H1 (cell line): ENCODE results near the gene FRS2. TPM values are rescaled to one million over a fixed set of nuclear protein-coding genes. Genes with fewer than 3 reads are reported as not detected.
A peak's percentile ranks its signal among the peaks of the same experiment; 100 is the strongest.

Experiments
- CTCF ChIA-PET: fragments of 300-600 bp; sonication (Branson Sonifier 250); formaldehyde crosslinking; loops from one replicate; lab custom pipeline; 2021; ENCODE audit not compliant: partially characterized antibody; lab: Charles Lee
- POLR2A ChIA-PET: fragments of 300-600 bp; sonication (Branson Sonifier 250); formaldehyde crosslinking; loops from one replicate; lab custom pipeline; 2021; ENCODE audit warnings: inconsistent platforms; ENCODE audit not compliant: partially characterized antibody; lab: Charles Lee
- DNase-seq, 2 experiments: peaks; one replicate each; pipeline versions ENCODE4 v3.0.0 to v3.0.0-alpha.2; 2010 to 2022; ENCODE audit warnings: low spot score in 2 of 2, low read depth in 1 of 2, mixed read lengths in 1 of 2
- FAIRE-seq: peaks from 2 replicates; lab custom pipeline; 2011; peaks lifted over from hg19 to GRCh38; lab: Jason Lieb, UNC
- H2AFZ ChIP-seq: 2 replicates; pipeline ENCODE4 v1.8.1; 2012; ENCODE audit warnings: low read length, inconsistent platforms
- H2AK5ac ChIP-seq: 2 replicates; pipeline ENCODE4 v1.6.1; 2013; ENCODE audit warnings: low read depth, low read length
- H2BK120ac ChIP-seq: replicated peaks from 2 replicates; pipeline ENCODE3; 2013; ENCODE audit warnings: low read depth, low read length, inconsistent platforms
- H2BK12ac ChIP-seq: 2 replicates; pipeline ENCODE4 v1.6.1; 2013; ENCODE audit warnings: low read depth, low read length
- H2BK15ac ChIP-seq: 2 replicates; pipeline ENCODE4 v1.6.1; 2013; ENCODE audit warnings: low read length
- H2BK20ac ChIP-seq: 2 replicates; pipeline ENCODE4 v1.6.1; 2013; ENCODE audit warnings: low read length
- H2BK5ac ChIP-seq: 2 replicates; pipeline ENCODE4 v1.6.1; 2013; ENCODE audit warnings: low read depth, low read length
- H3K14ac ChIP-seq: 2 replicates; pipeline ENCODE4 v1.6.1; 2013; ENCODE audit warnings: inconsistent platforms; ENCODE audit not compliant: insufficient read length
- H3K18ac ChIP-seq: 2 replicates; pipeline ENCODE4 v1.6.1; 2013; ENCODE audit warnings: low read length; ENCODE audit errors: extremely low read depth
- H3K23ac ChIP-seq: 2 replicates; pipeline ENCODE4 v1.6.1; 2013; ENCODE audit warnings: inconsistent platforms; ENCODE audit not compliant: insufficient read length
- H3K23me2 ChIP-seq: 2 replicates; pipeline ENCODE4 v1.6.1; 2013; ENCODE audit warnings: low read depth, low read length
- H3K27ac ChIP-seq: 2 replicates; pipeline ENCODE4 v1.6.1; 2011; ENCODE audit warnings: low read depth, low read length, inconsistent platforms
- H3K27me3 ChIP-seq, 4 experiments: replicated peaks in 1 of 4; 1 replicate in 1 of 4; 2 replicates in 3 of 4; pipeline versions ENCODE4 v1.6.1 to v1.8.1; 2011 to 2013; ENCODE audit warnings: low read length in 3 of 4, mild to moderate bottlenecking in 3 of 4, inconsistent platforms in 2 of 4, mixed read lengths in 2 of 4, moderate library complexity in 1 of 4; ENCODE audit not compliant: control insufficient read depth in 3 of 4, insufficient read depth in 3 of 4; ENCODE audit errors: extremely low read depth in 1 of 4
- H3K36me3 ChIP-seq, 4 experiments: 2 replicates each; pipeline versions ENCODE4 v1.6.1 to v1.8.1; 2011 to 2013; ENCODE audit warnings: mild to moderate bottlenecking in 4 of 4, low read length in 3 of 4, moderate library complexity in 2 of 4, control low read depth in 1 of 4, inconsistent platforms in 1 of 4; ENCODE audit not compliant: insufficient read depth in 4 of 4, control insufficient read depth in 2 of 4
- H3K4ac ChIP-seq: replicated peaks from 2 replicates; pipeline ENCODE3; 2013; ENCODE audit warnings: low read length, low read depth, mixed read lengths, inconsistent platforms; ENCODE audit not compliant: insufficient read length
- H3K4me1 ChIP-seq, 4 experiments: replicated peaks in 1 of 4; 1 replicate in 1 of 4; 2 replicates in 3 of 4; pipeline versions ENCODE4 v1.6.1 to v1.8.1; 2011 to 2013; ENCODE audit warnings: low read length in 3 of 4, inconsistent platforms in 2 of 4, mixed read lengths in 1 of 4; ENCODE audit not compliant: insufficient read depth in 4 of 4, control insufficient read depth in 3 of 4
- H3K4me2 ChIP-seq, 2 experiments: 2 replicates each; pipeline versions ENCODE4 v1.6.1 to v1.8.1; 2011 to 2013; ENCODE audit warnings: low read depth in 2 of 2, low read length in 2 of 2, control low read depth in 1 of 2, inconsistent platforms in 1 of 2, mild to moderate bottlenecking in 1 of 2; ENCODE audit not compliant: insufficient read depth in 1 of 2
- H3K4me3 ChIP-seq, 4 experiments: fragments of 200-600, 300-600 bp in 1 of 4; sonication (generic), shearing (Covaris generic), sonication (Bioruptor Twin) in 1 of 4; 2 replicates each; pipeline versions ENCODE4 v1.5.1 to v1.8.1; 2011 to 2016; ENCODE audit warnings: low read length in 4 of 4, low read depth in 3 of 4, control low read depth in 2 of 4, inconsistent platforms in 2 of 4, mild to moderate bottlenecking in 2 of 4, mixed read lengths in 1 of 4, moderate library complexity in 1 of 4; ENCODE audit not compliant: insufficient read depth in 2 of 4; ENCODE audit errors: extremely low read depth in 1 of 4
- H3K56ac ChIP-seq: replicated peaks from 2 replicates; pipeline ENCODE3; 2013; ENCODE audit warnings: low read depth, mild to moderate bottlenecking, mixed read lengths, low read length, inconsistent platforms; ENCODE audit not compliant: insufficient read length
- H3K79me1 ChIP-seq: 2 replicates; pipeline ENCODE4 v1.6.1; 2013; ENCODE audit warnings: low read depth, low read length, control low read depth
- H3K79me2 ChIP-seq, 2 experiments: 2 replicates each; pipeline versions ENCODE4 v1.6.1 to v1.8.1; 2012 to 2013; ENCODE audit warnings: low read length in 2 of 2, mild to moderate bottlenecking in 2 of 2, inconsistent platforms in 1 of 2; ENCODE audit not compliant: insufficient read depth in 2 of 2, control insufficient read depth in 1 of 2
- H3K9ac ChIP-seq, 4 experiments: replicated peaks in 1 of 4; 1 replicate in 1 of 4; 2 replicates in 3 of 4; pipeline versions ENCODE4 v1.6.1 to v1.8.1; 2011 to 2013; ENCODE audit warnings: low read depth in 3 of 4, low read length in 3 of 4, control low read depth in 2 of 4, mild to moderate bottlenecking in 2 of 4, moderate library complexity in 2 of 4, inconsistent platforms in 1 of 4; ENCODE audit errors: extremely low read depth in 1 of 4
- H3K9me3 ChIP-seq, 2 experiments: 2 replicates each; pipeline versions ENCODE4 v1.6.1 to v1.8.1; 2012 to 2013; ENCODE audit warnings: mild to moderate bottlenecking in 2 of 2, moderate library complexity in 2 of 2, control low read depth in 1 of 2, inconsistent platforms in 1 of 2, low read depth in 1 of 2, low read length in 1 of 2, mixed read lengths in 1 of 2; ENCODE audit not compliant: insufficient read depth in 2 of 2
- H4K20me1 ChIP-seq, 2 experiments: replicated peaks in 1 of 2; 2 replicates each; pipeline versions ENCODE3 to v1.8.1; 2011 to 2013; ENCODE audit warnings: inconsistent platforms in 2 of 2, low read length in 2 of 2, mild to moderate bottlenecking in 1 of 2; ENCODE audit not compliant: insufficient read depth in 2 of 2, control insufficient read depth in 1 of 2
- H4K5ac ChIP-seq: 2 replicates; pipeline ENCODE4 v1.6.1; 2013; ENCODE audit warnings: low read length, low read depth, mixed read lengths, inconsistent platforms; ENCODE audit not compliant: insufficient read length
- H4K8ac ChIP-seq: 2 replicates; pipeline ENCODE4 v1.8.0; 2013; ENCODE audit warnings: mild to moderate bottlenecking, moderate library complexity, low read length, inconsistent platforms; ENCODE audit not compliant: insufficient read depth; ENCODE audit errors: extremely low read depth
- H4K91ac ChIP-seq: replicated peaks from 2 replicates; pipeline ENCODE3; 2013; ENCODE audit warnings: low read length, mixed read lengths, inconsistent platforms; ENCODE audit not compliant: insufficient read length
- WGBS, 2 experiments: shearing (Covaris generic) in 1 of 2; methylation state at CpG; one replicate each; pipeline versions ENCODE4 v1.1.6 to v1.1.7; 2013 to 2015; ENCODE audit warnings: low lambda C conversion rate in 2 of 2, mixed read lengths in 2 of 2, inconsistent platforms in 1 of 2, low coverage in 1 of 2, missing lambda C conversion rate in 1 of 2; ENCODE audit not compliant: insufficient replicate concordance in 2 of 2, insufficient coverage in 1 of 2, insufficient read length in 1 of 2; ENCODE audit errors: extremely low coverage in 1 of 2, missing lambda C conversion rate in 1 of 2; 5-methylcytosine and 5-hydroxymethylcytosine counted together
- polyA plus RNA-seq, 7 experiments: library from polyadenylated mRNA; depleted of rRNA in 3 of 7; stranded (reverse) in 5 of 7; unstranded in 2 of 7; fragments of >200 nt in 5 of 7; fragments of 200-250 nt in 2 of 7; gene quantifications; 1 replicate in 5 of 7; 2 replicates in 1 of 7; 4 replicates in 1 of 7; pipeline versions ENCODE4 v1.2.1 to v1.2.3, GENCODE V29; 2011 to 2013; ENCODE audit warnings: missing spikeins in 2 of 7, mixed read lengths in 2 of 7
- total RNA-seq: library from RNA; stranded (reverse); fragmentation: NEBNext Ultra II Directional; extraction: Animal tissue kit (Norgen Biotek cat#: 25700); gene quantifications from 2 replicates; pipeline ENCODE4 v1.2.1, GENCODE V29; 2021

The FRS2 gene
- total and polyA plus RNA-seq, 2 of the 8 experiments (the other 6 are each of a cell fraction or from before 2014, with no cell fraction given): 10.3 to 35.8 TPM

DNA sequence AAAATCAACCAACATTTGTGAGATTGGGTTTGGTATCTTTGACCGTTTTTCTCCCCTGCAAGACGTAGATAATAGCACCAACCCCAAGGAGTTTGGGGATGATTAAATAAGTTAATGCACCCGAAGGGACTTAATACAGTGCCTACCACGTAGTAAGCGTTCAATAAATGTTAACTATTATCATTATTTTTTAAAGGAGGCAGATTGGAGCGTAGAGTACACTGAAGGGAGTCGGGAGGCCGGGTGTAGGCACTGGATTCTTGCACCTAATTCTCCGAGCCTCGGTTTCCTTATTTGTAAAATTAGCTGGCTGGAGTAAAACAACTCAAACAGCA is 367 bp upstream of the FRS2 start:
- no peak overlapping the region for H3K56ac ChIP-seq
- H2BK15ac ChIP-seq: no peak overlapping the region
- H3K4me3 ChIP-seq: peak overlapping the region; percentile 94 to 98 (median 95); a peak in 6 of 8 replicates
- H4K8ac ChIP-seq: peak overlapping the region; percentile 48; the same call in 1 of the 2 replicates
- peaks cover 3 to 4% of the 10 kb centered on the region in 2 experiments for H4K20me1 ChIP-seq
- no peak for DNase-seq
- no peak for FAIRE-seq
- H2BK120ac ChIP-seq: peak overlapping the region; percentile 17
- no peak overlapping the region for H3K4ac ChIP-seq
- ChIA-PET POLR2A (interaction anchor here (0.8 to 2.2 kb wide), 12 partner anchors 11 to 270 kb away, joined by 3 to 8 read pairs (median 4); partner anchors contain the start of gene CCT2), CTCF (interaction anchor here (0.7 to 1.8 kb wide), 3 partner anchors 53 to 102 kb away, joined by 3 to 6 read pairs (median 3); no protein-coding TSS in a partner anchor)
- H3K36me3 ChIP-seq: no peaks in the 10 kb centered on the region
- no peak overlapping the region for H3K23ac ChIP-seq
- 44% methylated on average over 10 of the region's 10 CpGs; no CpG with 5 or more reads in 1 of the 2 experiments for WGBS, 2 experiments
- H3K27ac ChIP-seq: peak overlapping the region; percentile 39; the same call in 1 of the 2 replicates
- H3K23me2 ChIP-seq: no peaks in the 10 kb centered on the region; the same call in 1 of the 2 replicates
- H3K27me3 ChIP-seq: no peaks in the 10 kb centered on the region
- H2BK12ac ChIP-seq: no peak overlapping the region
- peak overlapping the region; percentile 73 for H4K5ac ChIP-seq
- no peak overlapping the region for H2AK5ac ChIP-seq
- H3K9me3 ChIP-seq: no peaks in the 10 kb centered on the region
- H4K91ac ChIP-seq: no peak overlapping the region
- peak overlapping the region; percentile 72 for H2AFZ ChIP-seq
- H3K18ac ChIP-seq: peak overlapping the region; percentile 26; the same call in 1 of the 2 replicates
- H2BK20ac ChIP-seq: no peak overlapping the region
- peak overlapping the region; percentile 66 to 67 for H3K4me2 ChIP-seq
- peak overlapping the region in 2 of 4 experiments; percentile 35 to 90; a peak in 3 of 7 replicates for H3K9ac ChIP-seq
- H3K14ac ChIP-seq: no peak overlapping the region
- no peak overlapping the region for H2BK5ac ChIP-seq
- no peaks in the 10 kb centered on the region for H3K79me1 ChIP-seq
- peaks cover 7 to 14% (median 9%) of the 10 kb centered on the region in 4 experiments; a peak in 6 of 7 replicates for H3K4me1 ChIP-seq
- peaks cover 25 to 42% of the 10 kb centered on the region in 2 experiments for H3K79me2 ChIP-seq
